Measurements from ENCODE around the gene NHLRC3.
"Not testable (repeated sequence)": the region's sequence is repeated elsewhere in the genome, so short reads cannot be mapped to it uniquely, and the experiment has no call there.

The NHLRC3 gene

GRCh38 chr13:39056018-39056417 is 17.8 kb downstream of the NHLRC3 start:
- H3K36me3 Mint-ChIP-seq = peaks cover 25% of the 10 kb centered on the region
- DNase-seq (ENCODE audit: low spot score in 2 of 2) = no peak
- H3K27ac Mint-ChIP-seq = no peak overlapping the region
- peaks cover 2% of the 10 kb centered on the region for H3K9me3 Mint-ChIP-seq
- no peaks in the 10 kb centered on the region for H3K27me3 Mint-ChIP-seq
- peaks cover 24% of the 10 kb centered on the region for H3K4me1 Mint-ChIP-seq
- no peak for ATAC-seq (ENCODE audit: low read depth)
- H3K4me3 Mint-ChIP-seq = no peak overlapping the region

GRCh38 chr13:39058040-39058439 is 19.8 kb downstream of the NHLRC3 start:
- ATAC-seq (ENCODE audit: low read depth) (no peak), DNase-seq (ENCODE audit: low spot score in 2 of 2) (no peak)
- Mint-ChIP-seq H3K27me3 (no peaks in the 10 kb centered on the region), H3K4me1 (peaks cover 24% of the 10 kb centered on the region), H3K27ac (no peak overlapping the region), H3K4me3 (no peak overlapping the region), H3K9me3 (peaks cover 2% of the 10 kb centered on the region), H3K36me3 (peaks cover 27% of the 10 kb centered on the region)

- Mint-ChIP-seq H3K4me3 (no peak overlapping the region), H3K9me3 (peaks cover 1% of the 10 kb centered on the region), H3K27ac (no peak overlapping the region), H3K36me3 (peaks cover 25% of the 10 kb centered on the region), H3K4me1 (peaks cover 17% of the 10 kb centered on the region), H3K27me3 (no peaks in the 10 kb centered on the region)
- ATAC-seq (ENCODE audit: low read depth) (no peak), DNase-seq (ENCODE audit: low spot score in 2 of 2) (no peak)
Observed at GRCh38 chr13:39062004-39062403, 23.7 kb downstream of the NHLRC3 start.

GRCh38 chr13:39072842-39073241 is 34.6 kb downstream of the NHLRC3 start:
- Mint-ChIP-seq H3K4me3 (no peak overlapping the region), H3K36me3 (no peaks in the 10 kb centered on the region), H3K4me1 (no peaks in the 10 kb centered on the region), H3K27ac (no peak overlapping the region), H3K9me3 (peaks cover 3% of the 10 kb centered on the region), H3K27me3 (peaks cover 14% of the 10 kb centered on the region)
- no peak for ATAC-seq (ENCODE audit: low read depth)
- no peak for DNase-seq (ENCODE audit: low spot score in 2 of 2)

GRCh38 chr13:39073983-39074382 is 35.7 kb downstream of the NHLRC3 start:
- Mint-ChIP-seq H3K9me3 (peaks cover 3% of the 10 kb centered on the region), H3K27ac (no peak overlapping the region)

GRCh38 chr13:39086251-39086945 is 48.1 kb downstream of the NHLRC3 start:
- DNase-seq (ENCODE audit: low spot score in 2 of 2); H3K9me3 Mint-ChIP-seq; H3K27me3 Mint-ChIP-seq; ATAC-seq (ENCODE audit: low read depth); H3K27ac Mint-ChIP-seq; H3K36me3 Mint-ChIP-seq; H3K4me3 Mint-ChIP-seq; H3K4me1 Mint-ChIP-seq: not testable (repeated sequence)

More at GRCh38 chr13:39073983-39074382, 35.7 kb downstream of the NHLRC3 start:
- no peaks in the 10 kb centered on the region for H3K36me3 Mint-ChIP-seq
- DNase-seq (ENCODE audit: low spot score in 2 of 2) (no peak), ATAC-seq (ENCODE audit: low read depth) (no peak)
- H3K27me3 Mint-ChIP-seq = peaks cover 14% of the 10 kb centered on the region
- H3K4me1 Mint-ChIP-seq = no peaks in the 10 kb centered on the region
- no peak overlapping the region for H3K4me3 Mint-ChIP-seq

- no peak for ATAC-seq (ENCODE audit: low read depth)
- H3K4me1 Mint-ChIP-seq = no peaks in the 10 kb centered on the region
Observed at GRCh38 chr13:39091586-39091985, 53.3 kb downstream of the NHLRC3 start.

GRCh38 chr13:39095500-39095899 is 57.2 kb downstream of the NHLRC3 start:
- peaks cover 3% of the 10 kb centered on the region for H3K27me3 Mint-ChIP-seq
- H3K36me3 Mint-ChIP-seq = no peaks in the 10 kb centered on the region
- ATAC-seq (ENCODE audit: low read depth) (no peak), DNase-seq (ENCODE audit: low spot score in 2 of 2) (no peak)
- H3K27ac Mint-ChIP-seq = no peak overlapping the region
- H3K4me3 Mint-ChIP-seq = no peak overlapping the region
- H3K9me3 Mint-ChIP-seq = no peaks in the 10 kb centered on the region
- no peaks in the 10 kb centered on the region for H3K4me1 Mint-ChIP-seq

More at GRCh38 chr13:39091586-39091985, 53.3 kb downstream of the NHLRC3 start:
- peaks cover 2% of the 10 kb centered on the region for H3K27me3 Mint-ChIP-seq
- no peak for DNase-seq (ENCODE audit: low spot score in 2 of 2)
- H3K9me3 Mint-ChIP-seq = no peaks in the 10 kb centered on the region
- no peak overlapping the region for H3K4me3 Mint-ChIP-seq
- H3K36me3 Mint-ChIP-seq = no peaks in the 10 kb centered on the region
- no peak overlapping the region for H3K27ac Mint-ChIP-seq

GRCh38 chr13:39099231-39099630 is 61.0 kb downstream of the NHLRC3 start:
- DNase-seq (ENCODE audit: low spot score in 2 of 2) = no peak
- Mint-ChIP-seq H3K27me3 (peaks cover 1% of the 10 kb centered on the region), H3K27ac (no peak overlapping the region), H3K4me3 (no peak overlapping the region), H3K4me1 (no peaks in the 10 kb centered on the region), H3K36me3 (no peaks in the 10 kb centered on the region), H3K9me3 (no peaks in the 10 kb centered on the region)
- no peak for ATAC-seq (ENCODE audit: low read depth)
